ENCODE results near the gene SMU1.

SMU1 gene

DNA sequence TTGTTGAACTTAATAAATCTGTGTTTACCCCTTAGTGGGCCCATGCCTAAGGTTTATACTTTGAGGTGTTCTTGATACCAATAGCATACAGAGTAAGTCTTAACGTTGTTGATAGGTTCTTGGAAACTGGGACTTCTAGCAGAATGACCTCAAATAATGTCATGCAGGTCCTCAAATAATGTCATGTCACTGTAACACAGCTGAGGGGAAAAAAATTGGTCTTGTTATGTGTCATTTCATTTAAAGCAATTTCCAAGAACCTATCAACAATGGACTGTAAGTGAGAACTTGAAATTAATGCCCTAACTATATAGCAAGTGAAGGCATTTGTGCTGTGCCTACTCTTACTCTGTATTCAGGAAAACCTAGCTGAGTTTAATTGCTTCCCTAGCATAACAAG lies 44.2 kb downstream of the SMU1 start:
- DNase-seq (ENCODE audit: low spot score), result no peak
- in situ Hi-C loops (cut with MboI; ENCODE audit: low pct_unique_long_range_greater_than_20kb, low sequenced_read_pairs, unreplicated experiment), result no loop called here
- TF ChIP-seq, protein P1, sequence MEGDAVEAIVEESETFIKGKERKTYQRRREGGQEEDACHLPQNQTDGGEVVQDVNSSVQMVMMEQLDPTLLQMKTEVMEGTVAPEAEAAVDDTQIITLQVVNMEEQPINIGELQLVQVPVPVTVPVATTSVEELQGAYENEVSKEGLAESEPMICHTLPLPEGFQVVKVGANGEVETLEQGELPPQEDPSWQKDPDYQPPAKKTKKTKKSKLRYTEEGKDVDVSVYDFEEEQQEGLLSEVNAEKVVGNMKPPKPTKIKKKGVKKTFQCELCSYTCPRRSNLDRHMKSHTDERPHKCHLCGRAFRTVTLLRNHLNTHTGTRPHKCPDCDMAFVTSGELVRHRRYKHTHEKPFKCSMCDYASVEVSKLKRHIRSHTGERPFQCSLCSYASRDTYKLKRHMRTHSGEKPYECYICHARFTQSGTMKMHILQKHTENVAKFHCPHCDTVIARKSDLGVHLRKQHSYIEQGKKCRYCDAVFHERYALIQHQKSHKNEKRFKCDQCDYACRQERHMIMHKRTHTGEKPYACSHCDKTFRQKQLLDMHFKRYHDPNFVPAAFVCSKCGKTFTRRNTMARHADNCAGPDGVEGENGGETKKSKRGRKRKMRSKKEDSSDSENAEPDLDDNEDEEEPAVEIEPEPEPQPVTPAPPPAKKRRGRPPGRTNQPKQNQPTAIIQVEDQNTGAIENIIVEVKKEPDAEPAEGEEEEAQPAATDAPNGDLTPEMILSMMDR (IDR thresholded peaks at IDR 0.05; ENCODE audit: extremely low read depth, insufficient read depth, missing control alignments), result no peak

DNA sequence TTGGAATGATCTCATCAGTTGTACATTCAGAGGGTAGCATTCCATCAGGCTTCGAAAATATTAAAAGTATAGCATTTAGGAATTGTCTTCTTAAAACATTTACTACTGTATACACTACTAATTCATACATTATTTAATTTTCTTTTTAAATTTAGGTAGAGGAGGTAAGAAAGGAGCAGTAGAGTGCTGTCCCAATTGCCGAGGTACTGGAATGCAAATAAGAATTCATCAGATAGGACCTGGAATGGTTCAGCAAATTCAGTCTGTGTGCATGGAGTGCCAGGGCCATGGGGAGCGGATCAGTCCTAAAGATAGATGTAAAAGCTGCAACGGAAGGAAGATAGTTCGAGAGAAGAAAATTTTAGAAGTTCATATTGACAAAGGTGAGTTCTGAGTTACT lies 46.2 kb downstream of the SMU1 start:
- TF ChIP-seq, protein P1 (IDR thresholded peaks at IDR 0.05; ENCODE audit: extremely low read depth, insufficient read depth, missing control alignments), result no peak
- no peak for DNase-seq (ENCODE audit: low spot score)
- in situ Hi-C loops (cut with MboI; ENCODE audit: low pct_unique_long_range_greater_than_20kb, low sequenced_read_pairs, unreplicated experiment), result no loop called here

DNA sequence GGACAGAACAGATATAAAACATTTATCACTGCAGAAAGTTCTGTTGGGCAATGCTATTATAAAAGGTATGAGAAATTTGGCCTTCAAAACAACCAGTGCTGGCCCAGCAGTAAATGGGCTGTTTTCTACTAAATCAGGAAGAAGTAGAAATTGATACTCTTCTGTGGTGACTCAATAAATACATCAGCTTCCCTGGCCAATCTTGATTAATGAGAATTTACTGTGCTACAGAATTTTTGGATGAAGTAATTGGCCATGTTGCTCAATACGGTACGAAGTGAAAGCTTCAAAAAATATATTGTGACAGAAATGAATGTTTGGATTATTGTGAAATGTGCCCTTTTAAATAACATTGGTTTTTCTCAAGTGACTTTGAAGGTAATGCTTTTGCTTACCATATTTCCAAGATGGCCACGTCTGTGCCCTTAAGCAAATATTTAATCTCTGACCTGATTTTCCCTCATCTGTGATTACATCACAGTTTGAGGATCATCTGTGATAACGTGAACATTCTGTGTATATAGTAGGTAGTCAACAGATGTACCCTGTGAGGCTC lies 47.2 kb downstream of the SMU1 start:
- in situ Hi-C loops (cut with MboI; ENCODE audit: low pct_unique_long_range_greater_than_20kb, low sequenced_read_pairs, unreplicated experiment), result no loop called here
- DNase-seq (ENCODE audit: low spot score), result no peak

DNA sequence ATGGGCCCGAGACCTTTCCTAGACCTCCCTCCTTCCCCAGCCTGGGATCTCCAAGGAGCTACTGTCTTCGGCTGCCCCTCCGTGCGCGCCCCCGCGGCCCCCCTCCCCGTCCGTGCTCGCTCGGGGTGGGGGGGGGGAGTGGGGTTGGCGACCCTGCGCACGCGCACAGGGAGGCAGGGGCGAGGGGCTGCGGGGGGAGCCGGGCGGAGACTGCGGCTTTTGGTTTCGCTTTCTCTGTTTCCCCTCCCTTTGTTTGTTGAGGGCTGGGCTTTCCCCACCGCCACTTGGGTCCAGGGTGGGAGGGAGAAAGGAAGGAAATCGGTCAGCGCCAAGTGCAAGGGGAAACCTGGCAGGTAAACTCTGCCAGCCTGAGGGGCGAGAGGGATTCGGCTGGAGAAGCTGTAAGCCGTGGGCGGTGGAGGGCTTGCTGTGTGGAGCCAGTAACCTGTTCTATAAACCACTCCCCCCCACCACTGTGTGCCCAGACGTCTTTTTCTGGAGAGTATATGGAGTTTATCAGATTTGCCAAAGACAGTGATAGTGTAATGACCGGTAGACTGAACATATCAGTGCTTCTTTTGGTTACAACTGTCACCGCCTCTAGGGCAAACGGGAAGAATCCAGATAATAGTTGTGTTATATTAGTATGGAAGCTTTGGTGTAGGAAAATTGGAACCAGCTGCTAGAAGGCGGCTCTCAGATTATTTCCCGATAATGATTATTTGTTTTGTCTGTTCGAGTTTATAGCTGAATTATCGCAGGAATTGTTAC lies 50.7 kb downstream of the SMU1 start:
- TF ChIP-seq, protein P1 (IDR thresholded peaks at IDR 0.05; ENCODE audit: extremely low read depth, insufficient read depth, missing control alignments), result no peak
- in situ Hi-C loops (cut with MboI; ENCODE audit: low pct_unique_long_range_greater_than_20kb, low sequenced_read_pairs, unreplicated experiment), result no loop called here
- DNase-seq (ENCODE audit: low spot score), result peak; percentile 82

More for the DNA sequence above, 47.2 kb downstream of the SMU1 start:
- TF ChIP-seq, protein P1 (IDR thresholded peaks at IDR 0.05; ENCODE audit: extremely low read depth, insufficient read depth, missing control alignments), result no peak

DNA sequence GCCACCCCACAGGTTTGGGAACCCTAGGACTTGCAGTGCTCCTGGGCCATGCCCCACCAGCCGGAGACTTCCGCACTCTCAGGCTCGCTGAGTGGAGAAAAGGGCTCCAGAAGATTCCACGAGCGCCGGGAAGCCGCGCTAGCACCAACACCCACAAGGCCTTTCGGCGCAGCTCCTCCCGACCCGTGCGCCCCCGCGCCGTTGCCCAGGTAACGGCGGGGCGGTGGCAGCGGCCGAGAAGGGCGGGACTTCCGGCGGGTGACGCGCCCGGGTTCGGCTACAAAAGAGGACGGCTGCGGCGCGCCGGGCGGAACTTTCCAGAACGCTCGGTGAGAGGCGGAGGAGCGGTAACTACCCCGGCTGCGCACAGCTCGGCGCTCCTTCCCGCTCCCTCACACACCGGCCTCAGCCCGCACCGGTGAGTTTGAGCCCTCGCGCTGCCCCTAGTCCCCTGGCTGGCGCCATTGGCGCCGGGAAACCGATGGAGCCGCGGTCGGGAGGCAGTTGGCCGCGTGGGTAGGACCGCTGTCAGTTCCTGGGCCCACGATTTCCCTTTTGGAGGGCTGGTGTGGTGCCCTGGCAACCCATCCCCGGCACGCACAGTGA lies 51.4 kb downstream of the SMU1 start, which contains the start of gene DNAJA1:
TSS of gene DNAJA1 (plus strand) at position 308 of the 606 bp plus-strand sequence. CDS start 1,212 bp downstream, outside the sequence.
- in situ Hi-C loops (cut with MboI; ENCODE audit: low pct_unique_long_range_greater_than_20kb, low sequenced_read_pairs, unreplicated experiment), result no loop called here
- peak; percentile 96 for DNase-seq (ENCODE audit: low spot score)
- TF ChIP-seq, protein P1 (IDR thresholded peaks at IDR 0.05; ENCODE audit: extremely low read depth, insufficient read depth, missing control alignments), result no peak

DNA sequence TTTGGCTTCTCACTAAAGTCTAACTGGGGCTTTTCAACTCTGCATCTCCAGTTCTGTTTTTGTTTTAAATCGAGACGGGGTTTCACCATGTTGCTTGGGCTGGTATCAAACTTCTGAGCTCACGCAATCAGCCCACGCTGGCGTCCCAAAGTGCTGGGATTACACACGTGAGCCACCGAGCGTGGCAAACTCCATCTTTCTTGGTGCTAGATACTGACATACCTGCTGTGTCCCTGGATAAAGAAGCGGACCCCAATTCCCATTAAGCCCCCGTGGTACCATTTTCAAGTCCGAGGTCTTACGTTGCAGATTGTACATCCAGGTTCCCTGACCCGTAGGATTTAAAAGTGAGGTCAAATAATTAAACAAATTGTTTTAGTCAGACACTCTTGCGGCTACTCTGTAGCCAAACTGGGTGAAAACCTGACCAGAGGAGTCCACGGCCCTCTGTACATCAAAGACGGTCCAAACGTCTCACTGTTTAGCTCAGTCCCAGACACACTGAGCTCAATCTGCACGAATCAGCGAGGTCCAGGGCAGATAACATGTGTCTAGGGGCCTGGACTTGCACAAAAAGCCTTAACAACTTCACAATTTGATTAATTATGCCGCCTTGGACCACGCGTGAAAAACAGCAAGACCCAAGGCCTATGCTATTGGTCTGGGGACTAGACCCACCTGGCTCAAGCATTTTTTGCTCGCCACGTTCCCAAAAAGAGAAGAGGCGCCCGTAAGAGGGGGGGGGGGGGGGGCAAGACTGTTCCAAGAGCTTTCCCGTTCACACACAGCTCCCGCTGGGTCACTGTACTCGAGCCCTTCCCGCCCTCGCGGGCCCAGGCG lies 52.1 kb downstream of the SMU1 start:
- no peak for DNase-seq (ENCODE audit: low spot score)
- TF ChIP-seq, protein P1 (IDR thresholded peaks at IDR 0.05; ENCODE audit: extremely low read depth, insufficient read depth, missing control alignments), result no peak
- in situ Hi-C loops (cut with MboI; ENCODE audit: low pct_unique_long_range_greater_than_20kb, low sequenced_read_pairs, unreplicated experiment), result no loop called here
